ENCODE results near the gene KIF12. TPM values are rescaled to one million over a fixed set of nuclear protein-coding genes. Genes with fewer than 3 reads are reported as not detected.

KIF12 gene
- total and polyA plus RNA-seq, 2 of the 8 experiments (the other 6 are each of a cell fraction or from before 2014, with no cell fraction given): 2.9 to 3.9 TPM

- Histone ChIP-seq H3K23me2 (ENCODE audit: low read depth, low read length) (no peaks in the 10 kb centered on the region; the same call in 1 of the 2 replicates), H3K36me3 (ENCODE audit: control insufficient read depth in 2 of 4, insufficient read depth in 4 of 4, low read length in 3 of 4) (no peaks in the 10 kb centered on the region), H4K8ac (ENCODE audit: extremely low read depth, insufficient read depth, low read length) (peak overlapping the region; percentile 19; the same call in 1 of the 2 replicates), H3K14ac (ENCODE audit: insufficient read length) (no peak overlapping the region), H3K4me2 (ENCODE audit: insufficient read depth in 1 of 2, low read depth in 2 of 2, low read length in 2 of 2) (no peak overlapping the region; a peak in 1 of 4 replicates), H3K4me1 (replicated peaks in 1 of 4; ENCODE audit: control insufficient read depth in 3 of 4, insufficient read depth in 4 of 4, low read length in 3 of 4) (peaks cover 0 to 9% (median 7%) of the 10 kb centered on the region in 4 experiments; a peak in 6 of 7 replicates), H4K5ac (ENCODE audit: insufficient read length, low read depth, low read length) (no peak overlapping the region), H3K27me3 (replicated peaks in 1 of 4; ENCODE audit: control insufficient read depth in 3 of 4, extremely low read depth in 1 of 4, insufficient read depth in 3 of 4, low read length in 3 of 4) (peaks cover 0 to 15% (median 4%) of the 10 kb centered on the region in 4 experiments; a peak in 3 of 7 replicates), H4K91ac (replicated peaks; ENCODE audit: insufficient read length, low read length) (peak overlapping the region; percentile 31), H3K18ac (ENCODE audit: extremely low read depth, low read length) (peak overlapping the region; percentile 24; the same call in 1 of the 2 replicates), H3K23ac (ENCODE audit: insufficient read length) (no peak overlapping the region), H2BK15ac (ENCODE audit: low read length) (no peak overlapping the region; the same call in 1 of the 2 replicates), H3K56ac (replicated peaks; ENCODE audit: insufficient read length, low read depth, low read length) (no peak overlapping the region), H3K9ac (replicated peaks in 1 of 4; ENCODE audit: extremely low read depth in 1 of 4, low read depth in 3 of 4, low read length in 3 of 4) (no peak overlapping the region), H2AK5ac (ENCODE audit: low read depth, low read length) (no peak overlapping the region), H2BK12ac (ENCODE audit: low read depth, low read length) (peak overlapping the region; percentile 84; the same call in 1 of the 2 replicates), H2BK120ac (replicated peaks; ENCODE audit: low read depth, low read length) (no peak overlapping the region), H2BK20ac (ENCODE audit: low read length) (peak overlapping the region; percentile 86; the same call in 1 of the 2 replicates), H3K27ac (ENCODE audit: low read depth, low read length) (no peak overlapping the region), H3K79me2 (ENCODE audit: control insufficient read depth in 1 of 2, insufficient read depth in 2 of 2, low read length in 2 of 2) (no peaks in the 10 kb centered on the region), H3K4me3 (ENCODE audit: extremely low read depth in 1 of 4, insufficient read depth in 2 of 4, low read depth in 3 of 4, low read length in 4 of 4) (no peak overlapping the region), H4K20me1 (replicated peaks in 1 of 2; ENCODE audit: control insufficient read depth in 1 of 2, insufficient read depth in 2 of 2, low read length in 2 of 2) (no peaks in the 10 kb centered on the region), H2BK5ac (ENCODE audit: low read depth, low read length) (peak overlapping the region; percentile 44; the same call in 1 of the 2 replicates), H3K9me3 (ENCODE audit: insufficient read depth in 2 of 2, low read depth in 1 of 2, low read length in 1 of 2) (no peaks in the 10 kb centered on the region), H2AFZ (ENCODE audit: low read length) (peak overlapping the region; percentile 86), H3K79me1 (ENCODE audit: low read depth, low read length) (no peaks in the 10 kb centered on the region), H3K4ac (replicated peaks; ENCODE audit: insufficient read length, low read depth, low read length) (peak overlapping the region; percentile 10)
- POLR2A ChIA-PET (ENCODE audit: partially characterized antibody): interaction anchor here (0.8 to 2.4 kb wide), 10 partner anchors 9 to 241 kb away, joined by 3 to 8 read pairs (median 4); partner anchors contain the start of genes COL27A1 and KIF12
- 32% methylated on average over 26 of the region's 28 CpGs; no CpG with 5 or more reads in 1 of the 2 experiments for WGBS, 2 experiments (ENCODE audit: extremely low coverage in 1 of 2, insufficient coverage in 1 of 2, insufficient read length in 1 of 2, insufficient replicate concordance in 2 of 2, low coverage in 1 of 2, low lambda C conversion rate in 2 of 2, missing lambda C conversion rate in 1 of 2)
- DNase-seq (ENCODE audit: low read depth in 1 of 2, low spot score in 2 of 2) (peak; percentile 80 to 93), FAIRE-seq (peak; percentile 94)
- CTCF ChIA-PET (ENCODE audit: partially characterized antibody): interaction anchor here (0.5 to 17.7 kb wide), 70 partner anchors 9 to 1351 kb away, joined by 3 to 206 read pairs (median 4); partner anchors contain the start of genes AMBP, COL27A1 and KIF12
- peak; percentile 49; the same call in 1 of the 2 replicates for TF ChIP-seq GABPA (IDR thresholded peaks at IDR 0.05; ENCODE audit: borderline replicate concordance, insufficient read depth, low read length)
- TF ChIP-seq, protein P1, sequence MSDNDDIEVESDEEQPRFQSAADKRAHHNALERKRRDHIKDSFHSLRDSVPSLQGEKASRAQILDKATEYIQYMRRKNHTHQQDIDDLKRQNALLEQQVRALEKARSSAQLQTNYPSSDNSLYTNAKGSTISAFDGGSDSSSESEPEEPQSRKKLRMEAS (IDR thresholded peaks at IDR 0.05): peak; percentile 62
- TF ChIP-seq E2F6 (IDR thresholded peaks at IDR 0.05): 0 out of 2 replicates have a peak, but pooled peaks have one; percentile 24
- TF ChIP-seq CBX5 (IDR thresholded peaks at IDR 0.05; ENCODE audit: low read depth, low read length): no peak
- no peak for TF ChIP-seq POLR2A (IDR thresholded peaks at IDR 0.05; ENCODE audit: control extremely low read depth in 1 of 2, low read depth in 2 of 2, low read length in 2 of 2)
- TF ChIP-seq RAD21 (IDR thresholded peaks at IDR 0.05 in 1 of 2, conservative IDR thresholded peaks at IDR 0.05 in 1 of 2; ENCODE audit: low read depth in 2 of 2, low read length in 2 of 2): peak; percentile 99
- no peak for TF ChIP-seq KDM4A (IDR thresholded peaks at IDR 0.05; ENCODE audit: low read depth, low read length, severe bottlenecking)
- TF ChIP-seq CTBP2 (IDR thresholded peaks at IDR 0.05; ENCODE audit: borderline replicate concordance, insufficient read depth, insufficient read length, low read length): peak; percentile 52
- TF ChIP-seq ASH2L (IDR thresholded peaks at IDR 0.05; ENCODE audit: low read length): peak; percentile 29
Measured at GRCh38 chr9:114108016-114108833, 9.1 kb upstream of the KIF12 start.

All from H1 (cell line).